Measurements from ENCODE around the gene FHL2.
"Not testable (repeated sequence)": the region's sequence is repeated elsewhere in the genome, so short reads cannot be mapped to it uniquely, and the experiment has no call there.

DNA sequence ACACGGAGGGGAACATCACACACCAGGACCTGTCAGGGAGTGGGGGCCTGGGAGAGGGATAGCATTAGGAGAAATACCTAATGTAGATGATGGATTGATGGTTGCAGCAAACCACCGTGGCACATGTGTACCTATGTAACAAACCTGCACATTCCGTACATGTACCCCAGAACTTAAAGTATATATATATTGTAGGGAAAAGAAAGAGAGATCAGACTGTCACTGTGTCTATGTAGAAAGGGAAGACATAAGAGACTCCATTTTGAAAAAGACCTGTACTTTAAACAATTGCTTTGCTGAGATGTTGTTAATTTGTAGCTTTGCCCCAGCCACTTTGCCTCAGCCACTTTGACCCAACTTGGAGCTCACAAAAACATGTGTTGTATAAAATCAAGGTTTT, 26.0 kb upstream of the FHL2 start:
- TF ChIP-seq CTCF (IDR thresholded peaks at IDR 0.05; ENCODE audit: low read depth, low read length, poor library complexity, severe bottlenecking); EZH2phosphoT487 (IDR thresholded peaks at IDR 0.05; ENCODE audit: borderline replicate concordance, low read length): not testable (repeated sequence)

Measured in DOHH2 (cell line).